Activated CD8-positive, alpha-beta memory T cell treated with anti-CD3 and anti-CD28 coated beads for 48 hours (primary cell): ENCODE data around the gene CFAP65.

Source experiments
- DNase-seq, 3 experiments: peaks; one replicate each; pipeline ENCODE4 v3.0.0-alpha.2; 2020; ENCODE audit warnings: low read depth in 2 of 3, low spot score in 2 of 3

Gene CFAP65

DNA sequence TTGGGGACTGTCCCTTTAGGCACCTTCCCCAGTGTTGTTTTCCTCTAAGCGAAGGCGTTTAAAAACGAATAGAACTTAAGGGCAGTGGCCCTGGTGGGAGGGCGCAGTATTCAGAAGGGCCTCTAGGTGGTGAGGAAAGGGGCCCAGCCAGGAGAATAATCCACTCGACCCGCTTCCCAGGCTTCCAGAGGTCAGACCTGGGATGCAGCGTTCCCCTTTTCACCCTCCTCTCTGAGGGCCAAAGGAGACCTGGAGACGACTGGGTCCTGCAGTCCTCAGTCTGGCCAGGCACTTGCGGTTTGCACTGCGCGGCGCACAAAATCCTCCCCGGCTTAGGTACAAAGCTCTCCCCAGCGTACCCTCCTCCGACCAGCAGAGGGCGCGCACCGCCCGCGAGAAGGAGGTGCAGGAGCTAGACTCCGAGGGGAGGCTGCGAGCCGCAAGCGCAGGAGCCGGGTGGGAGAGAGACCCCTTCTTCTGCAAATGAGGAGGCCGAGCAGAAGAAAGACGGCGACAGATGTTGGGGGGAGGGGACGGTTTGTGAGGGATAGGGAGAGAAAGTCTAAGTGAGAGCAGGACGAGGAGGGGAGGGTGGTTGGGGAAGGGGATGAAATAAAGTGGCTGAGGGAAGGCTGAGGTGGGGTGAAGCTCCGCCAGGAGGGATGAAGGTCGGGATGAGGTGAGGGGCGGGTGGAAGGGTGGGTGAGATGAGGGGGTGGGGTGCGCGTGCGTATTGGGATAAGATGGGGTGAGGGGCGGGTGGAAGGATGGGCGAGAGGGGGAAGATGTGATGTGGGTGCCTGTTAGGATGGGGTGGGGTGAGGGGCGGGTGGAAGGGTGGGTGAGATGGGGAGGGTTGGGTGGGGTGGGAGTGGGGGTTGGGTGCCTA lies 61.2 kb downstream of the CFAP65 start:
- DNase-seq = peak; percentile 71 to 81 (median 75)

DNA sequence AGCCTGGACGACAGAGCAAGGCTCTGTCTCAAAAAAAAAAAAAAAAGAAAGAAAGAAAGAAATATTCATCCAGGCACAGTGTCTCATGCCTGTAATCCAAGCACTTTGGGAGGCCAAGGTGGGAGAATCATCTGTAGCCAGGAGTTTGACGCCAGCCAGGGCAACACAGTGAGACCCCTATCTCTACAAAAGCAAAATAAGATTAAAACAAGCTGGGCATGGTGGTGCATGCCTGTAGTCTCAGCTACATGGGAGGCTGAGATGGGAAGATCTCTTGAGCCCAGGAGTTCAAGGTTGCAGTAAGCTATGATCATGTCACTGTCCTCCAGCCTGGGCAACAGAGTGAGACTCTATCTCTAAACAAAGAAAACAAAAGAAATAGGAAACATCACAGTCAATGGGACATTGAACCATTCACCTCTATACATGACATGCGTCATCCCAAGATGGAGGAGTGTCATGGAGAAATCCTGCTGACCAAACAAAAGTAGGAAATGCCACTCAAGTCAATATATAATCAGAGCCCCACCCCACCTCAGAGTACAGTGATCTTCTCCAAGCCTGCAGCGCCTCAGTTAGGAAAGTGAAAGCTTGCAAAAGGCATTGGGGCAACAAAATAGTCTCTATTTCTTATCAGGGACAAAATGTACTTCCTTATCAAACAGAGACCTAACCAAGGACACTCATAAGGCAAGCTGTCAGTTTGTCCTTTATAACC lies 66.1 kb downstream of the CFAP65 start:
- DNase-seq = no peak

DNA sequence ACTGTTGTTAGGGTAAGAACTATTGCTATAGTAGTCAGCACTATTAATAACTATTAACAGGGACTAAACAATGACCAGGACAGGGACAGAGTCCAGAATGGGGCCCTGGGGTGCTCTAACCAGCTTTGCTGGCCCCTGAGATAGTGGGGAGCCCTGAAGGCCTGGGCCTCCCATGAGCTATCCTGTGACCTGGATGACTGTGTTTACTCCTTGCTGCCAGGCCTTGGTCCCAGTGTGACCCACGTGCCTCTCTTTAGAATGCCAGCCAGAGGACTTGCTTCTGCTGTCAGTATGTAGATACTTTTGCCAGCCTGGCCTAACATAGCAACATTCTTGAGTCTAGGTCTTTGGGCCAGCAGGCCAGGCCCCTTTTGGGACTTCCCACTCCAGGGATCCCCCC lies 70.4 kb downstream of the CFAP65 start:
- DNase-seq = no peak

DNA sequence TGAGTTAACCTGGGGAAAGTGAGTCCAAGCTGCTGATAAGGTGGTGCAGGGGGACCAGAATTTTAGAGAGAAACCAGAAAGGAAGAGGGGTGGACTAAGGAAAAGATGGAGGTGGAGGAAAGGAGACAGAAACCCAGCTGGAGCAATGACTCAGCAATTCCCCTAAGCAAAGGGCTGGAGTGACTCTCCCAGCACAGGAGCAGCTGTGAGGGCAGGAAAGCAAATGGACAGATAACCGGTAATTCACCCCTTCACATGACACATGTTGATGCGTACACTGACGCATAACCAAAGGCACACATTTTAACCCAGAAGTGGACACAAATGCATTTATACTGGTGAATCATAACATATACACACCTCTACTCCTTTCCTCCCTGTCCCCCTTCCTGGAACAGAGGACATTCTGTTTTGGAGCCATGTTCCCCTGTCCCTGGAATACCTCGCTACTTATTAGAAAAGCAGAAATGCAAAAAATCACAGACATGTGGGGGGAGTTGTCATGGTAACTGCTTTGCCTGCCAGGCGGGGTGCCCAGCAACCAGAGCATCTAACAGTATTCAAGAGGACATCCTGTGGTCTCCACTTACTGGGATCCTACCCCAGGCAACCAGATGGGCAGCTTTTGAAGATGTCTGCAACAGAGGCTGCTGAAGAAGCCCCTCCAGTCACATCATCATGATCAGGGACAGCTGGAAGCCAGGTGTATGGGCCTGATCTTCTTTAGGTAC lies 77.1 kb downstream of the CFAP65 start:
- DNase-seq = no peak

DNA sequence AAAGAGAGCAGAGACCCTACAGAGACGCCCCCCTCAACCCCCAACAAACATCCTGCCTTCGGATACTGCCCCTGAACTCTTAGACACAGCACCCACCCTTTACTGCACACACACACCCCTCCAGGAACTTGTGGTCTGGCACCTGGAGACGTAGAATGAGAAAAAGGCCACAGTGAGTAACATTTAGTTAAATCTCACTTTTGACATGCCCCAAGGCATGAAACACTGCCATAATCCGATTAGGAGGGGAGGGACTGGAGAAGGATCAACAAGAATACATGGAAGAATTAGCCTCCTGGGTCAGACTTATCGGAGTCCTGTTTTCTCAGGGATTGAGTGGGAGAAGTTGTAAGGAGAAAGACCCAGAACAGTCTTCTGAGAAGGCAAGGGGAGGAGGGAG lies 77.7 kb downstream of the CFAP65 start:
- no peak for DNase-seq

DNA sequence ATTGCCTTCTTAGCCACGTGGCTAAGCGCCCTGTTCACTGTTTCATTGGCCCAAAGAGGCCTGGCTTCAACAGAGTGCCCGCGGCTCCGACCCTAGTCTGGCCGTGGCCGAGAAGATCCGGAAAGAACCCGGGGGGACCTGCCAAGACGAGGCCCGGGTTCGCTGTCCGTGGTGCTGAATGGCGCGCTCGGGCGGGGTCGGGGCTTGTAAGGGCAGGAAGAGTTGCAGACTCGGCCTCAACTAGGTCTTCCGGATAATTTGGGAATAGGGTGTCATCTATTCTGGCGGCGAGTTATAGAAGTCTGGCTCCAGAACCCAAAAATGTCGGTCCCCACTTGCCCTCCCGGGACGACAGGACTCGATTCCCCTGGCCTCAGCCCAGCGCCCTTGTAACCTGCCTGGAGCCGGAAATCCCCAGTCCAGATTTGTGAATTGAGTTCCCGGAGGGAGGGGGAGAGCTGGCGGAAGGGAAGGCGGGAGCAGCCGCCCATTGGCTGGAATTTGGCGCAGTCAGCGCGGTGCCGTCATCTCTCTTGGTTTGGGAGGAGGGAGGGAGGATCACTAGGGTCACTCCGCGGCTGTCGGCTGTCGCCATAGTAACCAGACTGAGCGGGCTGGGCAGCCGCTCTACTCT lies 78.3 kb downstream of the CFAP65 start:
- peak in 1 of 3 experiments; percentile 48 for DNase-seq

DNA sequence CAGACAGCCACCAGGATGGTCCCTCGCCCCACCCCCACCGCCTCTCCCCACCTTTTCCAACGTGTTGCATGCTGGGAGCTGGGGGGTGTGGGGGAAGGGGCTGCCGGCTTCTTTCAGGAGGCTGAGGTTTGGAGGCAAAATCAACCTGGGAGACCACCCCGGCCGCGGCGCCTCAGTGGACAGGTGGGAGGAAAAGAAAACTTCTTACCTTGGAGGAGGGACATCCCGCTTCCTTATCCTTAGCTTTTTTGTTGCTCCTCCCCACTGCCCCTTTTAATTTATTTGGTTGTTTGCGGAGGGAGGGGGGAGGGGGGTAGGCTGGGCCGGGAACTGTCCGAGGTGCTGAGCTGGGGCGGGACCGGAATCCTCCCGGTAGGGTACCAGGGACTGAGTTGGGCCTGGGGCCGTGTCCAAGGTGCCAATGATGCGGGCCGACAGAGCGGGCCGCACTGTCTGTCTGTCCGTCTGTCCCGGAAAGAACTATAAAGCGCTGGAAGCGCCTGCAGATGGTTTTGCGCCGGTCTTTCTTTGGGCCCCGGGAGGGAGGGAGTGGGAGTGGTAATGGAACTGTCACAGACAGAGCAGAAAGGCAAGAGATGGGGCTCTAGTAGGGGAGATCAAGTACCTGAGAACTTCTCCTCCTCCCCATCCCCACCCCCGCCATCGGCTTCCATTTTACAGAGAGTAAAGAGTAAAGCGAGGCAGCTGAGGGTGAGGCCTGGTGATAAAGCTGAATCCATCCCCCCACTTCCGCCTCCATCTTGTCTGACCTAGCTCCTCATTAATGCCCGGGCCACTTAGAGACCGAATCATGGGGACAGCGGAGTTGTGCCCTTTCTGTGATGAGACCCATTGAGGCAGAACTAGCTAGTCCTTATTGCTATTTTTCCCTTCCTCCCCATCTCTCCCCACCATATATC lies 79.4 kb downstream of the CFAP65 start:
- DNase-seq = no peak

DNA sequence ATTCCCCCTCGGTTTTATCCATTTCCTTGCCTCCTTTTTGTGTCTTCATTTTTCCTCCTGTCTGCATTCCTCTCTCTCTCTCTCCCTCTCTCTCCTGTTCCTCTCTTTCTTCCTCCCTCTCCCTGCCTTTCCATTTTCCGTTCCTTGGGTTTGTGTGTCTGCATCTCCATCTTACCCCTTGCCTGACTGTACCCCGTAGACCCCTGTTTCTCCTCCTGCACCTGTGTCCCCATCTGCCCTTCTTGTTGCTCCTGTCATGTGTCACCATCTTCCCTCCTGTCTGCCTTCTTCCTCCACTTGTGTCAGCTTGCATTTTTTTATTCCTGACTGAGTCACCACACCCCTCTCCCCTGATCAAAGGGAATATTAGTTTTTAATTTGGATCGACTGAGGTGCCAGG lies 80.1 kb downstream of the CFAP65 start:
- no peak for DNase-seq

DNA sequence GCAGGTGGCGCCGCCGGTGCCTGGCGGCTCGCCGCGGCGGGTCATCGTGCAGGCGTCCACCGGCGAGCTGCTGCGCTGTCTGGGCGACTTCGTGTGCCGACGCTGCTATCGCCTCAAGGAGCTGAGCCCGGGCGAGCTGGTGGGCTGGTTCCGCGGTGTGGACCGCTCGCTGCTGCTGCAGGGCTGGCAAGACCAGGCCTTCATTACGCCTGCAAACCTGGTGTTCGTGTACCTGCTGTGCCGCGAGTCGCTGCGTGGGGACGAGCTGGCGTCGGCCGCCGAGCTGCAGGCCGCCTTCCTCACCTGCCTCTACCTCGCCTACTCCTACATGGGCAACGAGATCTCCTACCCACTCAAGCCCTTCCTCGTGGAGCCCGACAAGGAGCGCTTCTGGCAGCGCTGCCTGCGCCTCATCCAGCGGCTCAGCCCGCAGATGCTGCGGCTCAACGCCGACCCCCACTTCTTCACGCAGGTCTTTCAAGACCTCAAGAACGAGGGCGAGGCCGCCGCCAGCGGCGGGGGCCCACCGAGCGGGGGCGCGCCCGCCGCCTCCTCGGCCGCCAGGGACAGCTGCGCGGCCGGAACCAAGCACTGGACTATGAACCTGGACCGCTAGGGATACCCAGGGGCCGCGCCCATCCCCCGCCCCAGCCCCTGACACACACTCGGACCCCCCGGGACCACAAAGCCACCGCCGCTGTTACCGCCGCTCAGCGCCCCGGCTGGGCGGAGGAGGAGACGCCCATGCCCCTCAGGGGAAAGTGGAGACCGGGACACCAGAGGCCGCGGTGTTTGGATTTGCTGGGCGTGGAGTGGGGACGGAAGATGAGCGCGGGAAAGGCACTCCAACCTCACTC lies 80.8 kb downstream of the CFAP65 start:
- DNase-seq = no peak

DNA sequence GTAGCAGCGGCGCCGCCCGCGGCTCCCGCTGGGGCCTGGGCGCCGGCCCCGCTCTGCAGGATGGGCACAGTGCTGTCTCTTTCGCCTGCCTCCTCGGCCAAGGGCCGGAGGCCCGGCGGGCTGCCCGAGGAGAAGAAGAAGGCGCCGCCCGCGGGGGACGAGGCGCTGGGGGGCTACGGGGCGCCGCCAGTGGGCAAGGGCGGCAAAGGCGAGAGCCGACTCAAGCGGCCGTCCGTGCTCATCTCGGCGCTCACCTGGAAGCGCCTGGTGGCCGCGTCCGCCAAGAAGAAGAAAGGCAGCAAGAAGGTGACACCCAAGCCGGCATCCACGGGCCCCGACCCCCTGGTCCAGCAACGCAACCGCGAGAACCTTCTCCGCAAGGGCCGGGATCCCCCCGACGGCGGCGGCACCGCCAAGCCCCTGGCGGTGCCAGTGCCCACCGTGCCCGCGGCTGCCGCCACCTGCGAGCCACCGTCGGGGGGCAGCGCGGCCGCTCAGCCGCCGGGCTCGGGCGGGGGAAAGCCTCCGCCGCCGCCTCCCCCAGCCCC lies 81.5 kb downstream of the CFAP65 start:
- no peak for DNase-seq

DNA sequence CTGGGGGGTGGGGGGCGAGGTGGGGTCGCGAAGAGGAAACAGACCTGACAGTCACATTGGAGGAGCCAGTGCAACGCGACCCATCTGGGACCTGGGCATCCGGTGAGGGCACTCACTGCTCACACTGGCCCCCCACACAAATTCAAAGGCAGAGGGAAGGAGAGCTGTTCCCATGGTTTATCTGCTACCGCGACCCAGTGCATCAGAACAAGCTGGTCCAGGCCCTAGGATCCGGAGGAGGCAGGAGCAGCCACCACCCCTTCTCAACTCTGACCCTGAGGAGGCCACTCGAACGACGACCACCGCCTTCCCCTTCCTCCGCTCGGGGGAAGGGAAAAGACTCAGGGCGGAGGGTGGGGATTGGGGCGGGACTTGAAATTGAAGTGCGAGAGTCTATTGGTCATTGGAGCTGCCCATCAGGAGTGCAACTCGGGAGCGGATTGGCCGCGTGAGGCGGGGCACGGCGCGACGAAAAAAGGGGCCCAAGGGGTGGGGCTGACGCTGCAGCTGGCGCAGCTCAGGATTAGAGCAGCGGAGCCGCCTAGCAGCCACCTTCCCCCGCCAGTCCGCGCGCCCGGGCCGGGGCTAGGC lies 82.1 kb downstream of the CFAP65 start, which contains the start of gene CDK5R2:
Gene CDK5R2, plus strand, starts transcription at position 526 of the 591 bp plus-strand sequence. CDS start 155 bp downstream, outside the sequence.
- DNase-seq = peak; percentile 56 to 71 (median 67)

DNA sequence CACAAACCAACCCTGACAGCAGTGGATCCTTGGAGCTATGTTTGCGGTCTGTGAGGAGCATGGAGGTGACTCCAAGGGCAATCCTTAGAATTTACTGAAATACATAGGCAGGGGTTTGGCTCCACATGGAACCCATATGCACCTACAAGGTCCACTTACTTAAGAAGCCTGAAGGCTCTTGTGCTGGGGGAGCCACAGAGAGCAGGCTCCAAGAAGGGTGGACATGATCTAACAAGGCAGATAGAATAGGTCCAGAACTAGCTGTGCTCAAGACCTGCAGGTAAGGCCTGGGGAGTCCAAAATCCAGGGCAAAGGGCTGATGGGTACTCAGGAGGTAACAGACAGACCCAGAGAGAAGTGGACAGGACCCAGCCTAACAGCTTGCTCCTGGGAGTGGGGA lies 83.0 kb downstream of the CFAP65 start:
- DNase-seq = no peak

DNA sequence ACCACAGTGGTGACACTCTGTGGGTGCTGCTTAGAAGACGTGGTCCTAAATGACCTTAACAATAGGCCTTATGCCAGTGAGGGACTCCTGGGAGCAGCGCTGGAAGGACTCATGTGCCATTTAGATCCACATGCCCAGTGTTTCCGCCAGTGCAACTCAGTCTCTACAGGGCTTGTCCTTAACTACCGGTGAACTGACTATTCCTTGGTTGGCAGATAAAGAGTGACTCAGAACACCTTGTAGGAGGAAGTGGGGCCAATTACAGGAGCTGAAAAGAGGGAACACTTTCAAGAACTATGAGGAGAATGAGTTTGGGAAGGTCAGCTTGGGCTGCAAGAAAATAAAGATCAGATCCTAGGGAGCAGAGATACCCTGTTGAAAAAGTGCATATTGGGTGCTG lies 83.6 kb downstream of the CFAP65 start:
- DNase-seq = no peak

DNA sequence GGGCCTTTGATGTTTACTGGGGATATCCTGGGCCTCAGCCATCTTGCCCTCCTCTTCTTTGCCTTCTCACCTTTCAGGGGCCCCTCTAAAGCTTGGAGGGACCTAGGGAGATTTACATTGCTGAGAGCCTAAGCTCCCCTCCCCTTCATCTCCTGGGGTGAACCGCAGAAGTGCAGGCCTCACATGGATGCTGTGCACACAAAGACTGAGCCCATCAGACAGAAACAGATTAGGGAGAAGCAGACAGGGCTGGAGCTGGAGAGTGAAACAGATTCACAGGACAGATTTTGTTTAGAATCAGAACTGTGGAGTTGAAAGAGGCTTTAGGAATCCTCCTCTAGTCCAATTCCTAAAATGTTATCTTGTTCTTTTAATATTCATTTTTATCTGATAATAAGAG lies 85.3 kb downstream of the CFAP65 start:
- no peak for DNase-seq

DNA sequence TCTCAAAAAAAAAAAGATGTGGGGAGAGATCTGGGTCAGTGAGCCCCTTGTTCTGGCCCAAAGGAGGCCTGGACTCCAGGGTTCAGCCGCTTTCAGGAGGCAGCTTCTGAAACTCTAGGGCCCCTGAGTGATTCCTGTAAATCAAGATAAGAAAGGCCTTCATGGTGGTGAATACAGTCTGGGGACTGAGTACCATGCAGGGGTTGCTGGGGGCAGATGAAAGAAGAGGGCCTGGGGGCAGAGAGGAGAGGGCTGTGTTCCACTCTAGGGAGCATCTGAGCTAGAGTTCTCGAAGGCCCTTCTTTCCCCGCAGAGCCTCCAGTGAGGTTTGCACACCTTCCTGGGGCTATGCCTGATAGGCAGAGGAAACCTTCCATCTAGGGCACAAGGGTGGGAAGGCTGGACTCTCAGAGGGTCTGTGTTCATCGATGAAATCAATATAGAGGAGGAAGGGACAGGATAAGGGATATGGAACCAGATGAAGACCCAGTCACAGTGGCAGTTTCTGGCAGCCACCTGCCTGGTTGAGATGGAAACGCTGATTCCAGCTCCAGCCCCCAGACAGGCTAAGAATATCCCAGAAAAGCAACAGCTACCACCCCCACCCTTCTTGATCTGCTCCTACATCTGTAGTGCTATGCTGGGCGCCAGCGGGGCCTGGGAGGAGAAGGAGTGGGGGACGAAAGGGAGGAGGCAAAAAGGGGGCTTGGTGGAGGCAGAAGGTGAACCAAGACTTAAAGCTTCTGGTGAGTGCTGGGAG lies 86.6 kb downstream of the CFAP65 start:
- no peak for DNase-seq

DNA sequence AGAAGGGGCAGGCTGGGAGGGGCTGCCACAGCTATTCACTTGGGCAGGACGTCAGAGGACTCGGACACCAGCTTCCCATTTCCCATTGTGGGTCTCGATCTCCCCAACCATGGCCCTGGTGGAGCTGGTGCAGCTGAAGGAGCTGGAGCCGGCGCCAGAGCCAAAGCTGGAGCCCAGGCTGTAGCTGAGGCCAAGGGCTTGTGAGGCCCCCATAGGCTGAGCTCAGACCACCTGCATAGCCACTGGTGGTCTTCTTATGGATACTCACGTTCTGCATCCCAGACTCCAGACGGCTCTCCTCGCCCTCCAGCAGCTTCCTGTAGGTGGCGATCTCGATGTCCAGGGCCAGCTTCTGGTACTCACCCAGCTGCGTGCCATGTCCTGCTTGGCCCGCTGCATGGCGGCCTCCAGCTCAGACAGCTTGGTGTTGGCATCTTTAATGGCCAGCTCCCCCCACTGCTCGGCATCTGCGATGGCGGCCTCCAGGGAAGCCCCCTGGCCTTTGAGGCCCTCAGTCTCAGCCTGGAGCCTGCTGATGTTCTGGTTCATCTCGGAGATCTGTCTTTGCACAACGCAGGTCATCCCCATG lies 87.9 kb downstream of the CFAP65 start:
- no peak for DNase-seq
